HepG2 (cell line): Measurements from ENCODE around the gene ZBTB46. TPM values are rescaled to one million over a fixed set of nuclear protein-coding genes. Genes with fewer than 3 reads are reported as not detected.

Source experiments
- FOXA1 ChIP-seq, 2 experiments: fragments of 450-650 bp in 1 of 2; sonication (generic) in 1 of 2; formaldehyde crosslinking in 1 of 2; IDR thresholded peaks; 2 replicates each; pipeline versions ENCODE4 v1.4.0 to v1.6.1; 2016 to 2020; ENCODE audit warnings: missing genetic modification reagents in 1 of 2
- GATA4 ChIP-seq: sonication (generic); IDR thresholded peaks from 2 replicates; pipeline ENCODE4 v1.6.1; 2016; ENCODE audit warnings: antibody characterized with exemption, low read depth, borderline replicate concordance
- HBP1 ChIP-seq: IDR thresholded peaks from 2 replicates; pipeline ENCODE4 v1.6.1; 2016; ENCODE audit warnings: low read depth, control low read depth
- IRF1 ChIP-seq: sonication (generic); formaldehyde crosslinking; IDR thresholded peaks from 2 replicates; pipeline ENCODE4 v1.4.0; 2020; ENCODE audit warnings: low read depth, mild to moderate bottlenecking, missing genetic modification reagents
- MATR3 ChIP-seq: sonication (generic); formaldehyde crosslinking; IDR thresholded peaks from 2 replicates; pipeline ENCODE4 v1.4.0; 2020; ENCODE audit warnings: missing genetic modification reagents
- MBD4 ChIP-seq: IDR thresholded peaks from 2 replicates; pipeline ENCODE4 v1.6.1; 2012; ENCODE audit warnings: low read length, inconsistent platforms, borderline replicate concordance
- MBNL3 ChIP-seq: fragments of 250-450 bp; sonication (Bioruptor Pico); conservative IDR thresholded peaks from 2 replicates; pipeline ENCODE4 v1.8.0; 2022; ENCODE audit warnings: mild to moderate bottlenecking, inconsistent platforms
- PHB2 ChIP-seq: fragments of 450-650 bp; IDR thresholded peaks from 2 replicates; pipeline ENCODE4 v1.6.1; 2018; ENCODE audit not compliant: partially characterized antibody
- PPARG ChIP-seq: conservative IDR thresholded peaks from 2 replicates; pipeline ENCODE4 v1.6.1; 2016; ENCODE audit warnings: missing biosample characterization, missing genetic modification reagents
- RERE ChIP-seq: IDR thresholded peaks from 2 replicates; pipeline ENCODE4 v1.6.1; 2016; ENCODE audit warnings: low read depth, missing genetic modification reagents, missing compliant biosample characterization
- SIX4 ChIP-seq: sonication (generic); formaldehyde crosslinking; IDR thresholded peaks from 2 replicates; pipeline ENCODE4 v1.4.0; 2020; ENCODE audit warnings: missing genetic modification reagents
- TEAD2 ChIP-seq: sonication (generic); formaldehyde crosslinking; IDR thresholded peaks from 2 replicates; pipeline ENCODE4 v1.9.0; 2021; ENCODE audit warnings: missing genetic modification reagents
- TMF1 ChIP-seq: sonication (generic); formaldehyde crosslinking; IDR thresholded peaks from 2 replicates; pipeline ENCODE4 v1.8.1; 2022; ENCODE audit warnings: low read depth, missing genetic modification reagents
- ZBTB43 ChIP-seq: sonication (generic); formaldehyde crosslinking; conservative IDR thresholded peaks from 2 replicates; pipeline ENCODE4 v1.4.0; 2020; ENCODE audit warnings: missing genetic modification reagents
- ZIK1 ChIP-seq: sonication (generic); formaldehyde crosslinking; IDR thresholded peaks from 2 replicates; pipeline ENCODE4 v1.5.0; 2020; ENCODE audit warnings: mild to moderate bottlenecking, low read depth, missing genetic modification reagents, borderline replicate concordance
- ZNF256 ChIP-seq: sonication (generic); formaldehyde crosslinking; conservative IDR thresholded peaks from 2 replicates; pipeline ENCODE4 v1.4.0; 2020; ENCODE audit warnings: missing genetic modification reagents
- ZNF3 ChIP-seq: IDR thresholded peaks from 2 replicates; pipeline ENCODE4 v1.7.0; 2017; ENCODE audit warnings: inconsistent platforms
- ZNF441 ChIP-seq: sonication (generic); formaldehyde crosslinking; IDR thresholded peaks from 2 replicates; pipeline ENCODE4 v1.7.0; 2021; ENCODE audit warnings: missing genetic modification reagents, borderline replicate concordance
- ZNF577 ChIP-seq: sonication (generic); formaldehyde crosslinking; IDR thresholded peaks from 2 replicates; pipeline ENCODE4 v1.4.0; 2020; ENCODE audit warnings: mild to moderate bottlenecking, low read depth, missing genetic modification reagents, borderline replicate concordance
- ZNF616 ChIP-seq: sonication (generic); formaldehyde crosslinking; IDR thresholded peaks from 2 replicates; pipeline ENCODE4 v1.5.0; 2020; ENCODE audit warnings: low read depth, mild to moderate bottlenecking, missing genetic modification reagents
- ZNF720 ChIP-seq: sonication (generic); formaldehyde crosslinking; IDR thresholded peaks from 2 replicates; pipeline ENCODE4 v1.4.0; 2020; ENCODE audit warnings: missing genetic modification reagents
- ZNF75D ChIP-seq: sonication (generic); formaldehyde crosslinking; IDR thresholded peaks from 2 replicates; pipeline ENCODE4 v1.8.1; 2023; ENCODE audit warnings: missing genetic modification reagents, mild to moderate bottlenecking, borderline replicate concordance
- polyA plus RNA-seq, 8 experiments: library from polyadenylated mRNA; depleted of rRNA in 3 of 8; stranded (reverse) in 7 of 8; unstranded in 1 of 8; fragments of >200 nt; fragmentation: Illumina TruSeq in 4 of 8; extraction: Trizol in 4 of 8; gene quantifications; 2 replicates each; pipeline versions ENCODE4 v1.2.1 to v1.2.3, GENCODE V29; 2011 to 2016; ENCODE audit warnings: low read depth in 4 of 8, missing spikeins in 1 of 8, mixed read lengths in 1 of 8; ENCODE audit not compliant: insufficient read depth in 1 of 8
- total RNA-seq, 5 experiments: library from RNA; depleted of rRNA; stranded (reverse); fragments of >200 nt; fragmentation: Illumina TruSeq; extraction: Trizol; gene quantifications; 2 replicates each; pipeline ENCODE4 v1.2.3, GENCODE V29; 2016; ENCODE audit warnings: low read depth in 1 of 5

The ZBTB46 gene
- total and polyA plus RNA-seq, 2 of the 13 experiments (the other 11 are each of a cell fraction or from before 2014, with no cell fraction given): 1.6 to 13.5 TPM

- TF ChIP-seq HBP1 (CRISPR knock-in tag): no peak
- TF ChIP-seq MBD4: no peak
- TF ChIP-seq ZNF3 (CRISPR knock-in tag): no peak
- TF ChIP-seq TMF1: peak; percentile 63
- TF ChIP-seq MBNL3: no peak
- TF ChIP-seq ZNF577 (CRISPR knock-in tag): peak; percentile 54; the same call in 1 of the 2 replicates
- TF ChIP-seq PPARG (CRISPR knock-in tag): no peak; the same call in none of the 2 replicates
- TF ChIP-seq ZNF75D: peak; percentile 77; the same call in 1 of the 2 replicates
- TF ChIP-seq FOXA1 (IDR thresholded peaks at IDR 0.05): no peak
- peak; percentile 76 for TF ChIP-seq FOXA1 (CRISPR knock-in tag; IDR thresholded peaks at IDR 0.05)
- no peak for TF ChIP-seq MATR3 (CRISPR knock-in tag)
- TF ChIP-seq IRF1: no peak
- TF ChIP-seq ZNF256: no peak
- TF ChIP-seq ZNF720 (CRISPR knock-in tag): no peak
- no peak for TF ChIP-seq RERE
- no peak for TF ChIP-seq ZBTB43 (CRISPR knock-in tag)
- peak; percentile 80 for TF ChIP-seq ZNF441
- TF ChIP-seq GATA4: no peak
- no peak for TF ChIP-seq SIX4 (CRISPR knock-in tag)
- no peak for TF ChIP-seq PHB2
- TF ChIP-seq TEAD2 (CRISPR knock-in tag): no peak
- TF ChIP-seq ZIK1 (CRISPR knock-in tag): peak; percentile 7; the same call in 1 of the 2 replicates
- TF ChIP-seq ZNF616: 0 out of 2 replicates have a peak, but pooled peaks have one; percentile 32
These were observed 27.5 kb upstream of the ZBTB46 start (continued) for GRCh38 chr20:63858393-63859165.
